Fibroblast of villous mesenchyme (primary cell): ENCODE measurements around the gene PRKCH. TPM values are rescaled to one million over a fixed set of nuclear protein-coding genes. Genes with fewer than 3 reads are reported as not detected.

Experiments
- DNase-seq: peaks from one replicate; pipeline ENCODE4 v3.0.0-alpha.2; 2010; ENCODE audit warnings: low read depth
- H3K4me3 ChIP-seq: 2 replicates; pipeline ENCODE4 v1.5.1; 2011; ENCODE audit warnings: low read depth, mild to moderate bottlenecking, low read length
- CTCF ChIP-seq: IDR thresholded peaks from 2 replicates; pipeline ENCODE4 v1.5.1; 2012; ENCODE audit warnings: low read depth, mild to moderate bottlenecking, low read length; ENCODE audit not compliant: insufficient read depth
- total RNA-seq: library from RNA; depleted of rRNA; stranded (reverse); fragments of >200 nt; gene quantifications from 2 replicates; pipeline ENCODE4 v1.2.3, GENCODE V29; 2012

PRKCH gene
- total RNA-seq, 1 donor: 2.6 TPM

GRCh38 chr14:61376314-61376713, 54.9 kb downstream of the PRKCH start:
- no peak for DNase-seq

GRCh38 chr14:61377749-61378148, 56.4 kb downstream of the PRKCH start:
- TF ChIP-seq CTCF: no peak
- no peak overlapping the region for H3K4me3 ChIP-seq
- DNase-seq: no peak

More at GRCh38 chr14:61376314-61376713, 54.9 kb downstream of the PRKCH start:
- H3K4me3 ChIP-seq: no peak overlapping the region
- no peak for TF ChIP-seq CTCF

GRCh38 chr14:61379639-61380184, 58.3 kb downstream of the PRKCH start:
- H3K4me3 ChIP-seq: no peak overlapping the region
- TF ChIP-seq CTCF: no peak
- DNase-seq: no peak

GRCh38 chr14:61380984-61381383, 59.6 kb downstream of the PRKCH start:
- H3K4me3 ChIP-seq: no peak overlapping the region
- TF ChIP-seq CTCF: no peak
- DNase-seq: no peak

- DNase-seq: no peak
- TF ChIP-seq CTCF: no peak
- no peak overlapping the region for H3K4me3 ChIP-seq
These were observed 60.2 kb downstream of the PRKCH start for GRCh38 chr14:61381553-61381952.

- TF ChIP-seq CTCF: no peak
- DNase-seq: no peak
- H3K4me3 ChIP-seq: no peak overlapping the region
These were observed 61.5 kb downstream of the PRKCH start for GRCh38 chr14:61382842-61383241.
